Mononuclear cell (primary cell): Measurements from ENCODE around the gene IPO8. TPM values are rescaled to one million over a fixed set of nuclear protein-coding genes. Genes with fewer than 3 reads are reported as not detected.
"Not testable (repeated sequence)": the region's sequence is repeated elsewhere in the genome, so short reads cannot be mapped to it uniquely, and the experiment has no call there.

Experiments
- H3K27me3 ChIP-seq: 2 replicates; pipeline ENCODE4 v1.6.0; 2011; ENCODE audit warnings: low read length, control low read depth; ENCODE audit not compliant: insufficient read depth
- H3K4me1 ChIP-seq: 2 replicates; pipeline ENCODE4 v1.5.1; 2011; ENCODE audit warnings: mild to moderate bottlenecking, low read length, control low read depth; ENCODE audit not compliant: insufficient read depth
- H3K4me3 ChIP-seq: 2 replicates; pipeline ENCODE4 v1.5.1; 2011; ENCODE audit warnings: mild to moderate bottlenecking, low read length, moderate library complexity
- H3K9me3 ChIP-seq: 2 replicates; pipeline ENCODE4 v1.5.1; 2011; ENCODE audit warnings: low read depth, mild to moderate bottlenecking, control low read depth, low read length
- total RNA-seq: library from RNA; depleted of rRNA; stranded (reverse); fragments of >200 nt; gene quantifications from one replicate; pipeline ENCODE4 v1.2.3, GENCODE V29; 2012

IPO8 gene
- total RNA-seq, 1 donor: 13.7 TPM

- Histone ChIP-seq H3K9me3 (no peaks in the 10 kb centered on the region), H3K27me3 (no peaks in the 10 kb centered on the region), H3K4me1 (no peaks in the 10 kb centered on the region), H3K4me3 (no peak overlapping the region)
These were observed 63.9 kb downstream of the IPO8 start for GRCh38 chr12:30631740-30632139.

DNA sequence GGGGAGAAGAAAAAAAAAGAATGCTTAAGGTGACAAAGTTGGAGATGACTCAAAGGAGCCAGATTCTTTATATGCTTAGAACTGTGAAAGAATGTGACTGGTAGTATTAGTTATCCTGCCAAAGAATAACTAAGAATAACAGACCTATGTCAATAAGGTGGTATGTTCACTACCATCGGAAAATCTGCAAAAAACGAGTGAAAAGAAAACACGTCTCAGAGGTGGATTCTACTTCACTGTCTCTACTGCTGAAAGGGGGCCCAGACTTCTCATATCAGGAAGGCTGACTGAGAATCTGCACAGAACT, 64.7 kb downstream of the IPO8 start:
- Histone ChIP-seq H3K27me3 (no peaks in the 10 kb centered on the region), H3K4me1 (no peaks in the 10 kb centered on the region), H3K4me3 (no peak overlapping the region), H3K9me3 (no peaks in the 10 kb centered on the region)

- no peaks in the 10 kb centered on the region for H3K9me3 ChIP-seq
- H3K4me3 ChIP-seq: no peak overlapping the region
These were observed 65.3 kb downstream of the IPO8 start for GRCh38 chr12:30630076-30630978.

DNA sequence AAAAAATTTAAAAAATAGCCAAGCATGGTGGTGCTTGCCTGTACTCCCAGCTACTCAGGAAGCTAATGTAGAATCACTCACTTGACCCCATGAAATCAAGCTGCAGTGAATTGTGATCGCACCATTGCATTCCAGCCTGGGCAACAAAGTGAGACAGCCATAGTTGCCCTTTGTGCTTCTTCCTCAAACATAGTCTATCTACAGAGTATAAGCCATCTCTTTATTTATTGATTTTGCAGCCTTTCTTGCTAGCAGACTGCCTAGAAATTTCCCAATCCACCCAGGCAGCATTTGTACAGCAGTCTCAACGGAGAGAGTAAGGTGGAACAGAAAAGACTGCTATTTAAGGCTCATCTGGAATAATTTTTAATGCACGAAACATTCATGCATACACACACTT, 68.8 kb downstream of the IPO8 start:
- no peaks in the 10 kb centered on the region for H3K9me3 ChIP-seq
- H3K4me3 ChIP-seq: no peak overlapping the region
- no peaks in the 10 kb centered on the region for H3K4me1 ChIP-seq
- H3K27me3 ChIP-seq: no peaks in the 10 kb centered on the region

More at GRCh38 chr12:30630076-30630978, 65.3 kb downstream of the IPO8 start:
- Histone ChIP-seq H3K27me3 (no peaks in the 10 kb centered on the region), H3K4me1 (no peaks in the 10 kb centered on the region)

DNA sequence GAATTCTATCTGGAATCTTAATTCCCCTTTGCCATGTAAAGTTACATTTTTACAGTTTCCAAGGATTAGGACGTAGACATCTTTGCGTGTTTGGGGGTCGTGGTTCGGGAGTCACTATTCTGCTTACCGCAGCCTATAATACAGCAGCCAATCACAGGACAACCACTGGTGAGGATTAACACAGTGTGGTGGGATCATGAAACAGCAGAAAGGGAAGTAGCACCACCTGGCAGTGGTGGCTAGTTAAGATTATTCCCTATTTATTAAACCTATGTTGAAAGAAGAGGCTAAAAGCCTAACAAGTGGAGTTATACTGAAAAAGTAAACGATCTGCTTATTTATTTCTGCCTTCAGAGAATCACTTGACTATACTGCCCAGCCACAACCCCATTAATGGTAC, 71.7 kb downstream of the IPO8 start:
- Histone ChIP-seq H3K4me3 (no peak overlapping the region), H3K27me3 (no peaks in the 10 kb centered on the region), H3K9me3 (no peaks in the 10 kb centered on the region), H3K4me1 (no peaks in the 10 kb centered on the region)

GRCh38 chr12:30622509-30622908, 73.2 kb downstream of the IPO8 start:
- Histone ChIP-seq H3K4me1 (no peaks in the 10 kb centered on the region), H3K4me3 (no peak overlapping the region), H3K9me3 (no peaks in the 10 kb centered on the region), H3K27me3 (no peaks in the 10 kb centered on the region)

- H3K4me3 ChIP-seq, H3K4me1 ChIP-seq, H3K9me3 ChIP-seq, H3K27me3 ChIP-seq: not testable (repeated sequence)
These were observed 73.9 kb downstream of the IPO8 start for GRCh38 chr12:30621663-30622241.

DNA sequence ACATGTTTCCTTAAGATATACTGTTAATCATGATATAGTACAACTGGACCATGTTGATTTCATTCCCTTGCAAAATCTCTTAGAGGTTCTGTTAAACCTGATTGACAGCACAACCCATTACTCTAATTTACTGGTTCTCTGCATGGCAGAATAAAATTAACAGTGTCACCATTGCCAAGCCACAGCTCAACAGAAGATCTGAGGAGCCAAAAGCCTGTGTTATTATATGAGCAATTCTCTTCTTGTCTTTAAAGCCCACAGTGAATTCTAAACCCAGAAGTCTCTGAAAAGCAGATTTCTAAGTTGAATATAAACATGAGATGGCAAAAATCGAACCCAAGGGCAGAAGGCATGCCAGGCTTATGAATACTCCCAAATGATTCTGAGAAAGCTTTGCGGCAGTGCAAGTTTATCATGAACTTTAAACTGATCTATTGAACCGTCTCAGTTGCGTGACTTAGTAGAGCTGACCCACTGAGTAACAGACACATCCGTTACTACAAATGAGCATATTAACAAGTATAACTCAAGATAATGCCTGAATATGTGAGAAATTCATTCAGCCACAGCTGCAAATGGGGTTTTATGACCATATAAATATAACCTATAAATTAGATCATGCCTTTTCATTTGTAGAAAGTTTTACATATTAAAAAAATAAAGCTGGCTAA, 78.2 kb downstream of the IPO8 start:
- no peaks in the 10 kb centered on the region for H3K4me1 ChIP-seq
- no peak overlapping the region for H3K4me3 ChIP-seq
- H3K27me3 ChIP-seq: no peaks in the 10 kb centered on the region
- H3K9me3 ChIP-seq: no peaks in the 10 kb centered on the region

- no peaks in the 10 kb centered on the region for H3K9me3 ChIP-seq
- no peaks in the 10 kb centered on the region for H3K27me3 ChIP-seq
- H3K4me3 ChIP-seq: no peak overlapping the region
- no peaks in the 10 kb centered on the region for H3K4me1 ChIP-seq
These were observed 81.6 kb downstream of the IPO8 start for GRCh38 chr12:30614031-30614430.

GRCh38 chr12:30613119-30613830, 82.4 kb downstream of the IPO8 start:
- H3K27me3 ChIP-seq: no peaks in the 10 kb centered on the region
- H3K4me1 ChIP-seq: no peaks in the 10 kb centered on the region
- no peak overlapping the region for H3K4me3 ChIP-seq
- no peaks in the 10 kb centered on the region for H3K9me3 ChIP-seq

- no peaks in the 10 kb centered on the region for H3K4me1 ChIP-seq
- H3K27me3 ChIP-seq: no peaks in the 10 kb centered on the region
- H3K9me3 ChIP-seq: no peaks in the 10 kb centered on the region
- no peak overlapping the region for H3K4me3 ChIP-seq
These were observed 85.0 kb downstream of the IPO8 start for GRCh38 chr12:30610718-30611117.

GRCh38 chr12:30609819-30610218, 85.8 kb downstream of the IPO8 start:
- H3K27me3 ChIP-seq: not testable (repeated sequence)

DNA sequence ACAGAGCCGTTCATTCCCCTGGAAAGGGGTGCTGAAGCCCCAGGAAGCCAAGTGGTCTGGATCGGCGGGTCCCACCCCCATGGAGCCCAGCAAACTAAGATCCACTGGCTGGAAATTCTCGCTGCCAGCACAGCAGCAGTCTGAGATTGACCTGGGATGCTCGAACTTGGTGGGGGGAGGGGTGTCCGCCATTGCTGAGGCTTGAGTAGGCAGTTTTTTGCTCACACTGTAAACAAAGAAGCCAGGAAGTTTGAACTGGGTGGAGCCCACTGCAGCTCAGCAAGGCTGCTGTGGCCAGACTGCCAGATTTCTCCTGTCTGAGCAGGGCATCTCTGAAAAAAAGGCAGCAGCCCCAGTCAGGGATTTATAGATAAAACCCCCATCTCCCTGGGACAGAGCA, 91.4 kb downstream of the IPO8 start:
- not testable (repeated sequence) for H3K9me3 ChIP-seq, H3K4me1 ChIP-seq, H3K27me3 ChIP-seq, H3K4me3 ChIP-seq

More at GRCh38 chr12:30609819-30610218, 85.8 kb downstream of the IPO8 start:
- not testable (repeated sequence) for H3K4me3 ChIP-seq, H3K4me1 ChIP-seq, H3K9me3 ChIP-seq

GRCh38 chr12:30603129-30603528, 92.5 kb downstream of the IPO8 start:
- Histone ChIP-seq H3K4me3 (no peak overlapping the region), H3K4me1 (no peaks in the 10 kb centered on the region), H3K9me3 (peaks cover 7% of the 10 kb centered on the region), H3K27me3 (no peaks in the 10 kb centered on the region)

DNA sequence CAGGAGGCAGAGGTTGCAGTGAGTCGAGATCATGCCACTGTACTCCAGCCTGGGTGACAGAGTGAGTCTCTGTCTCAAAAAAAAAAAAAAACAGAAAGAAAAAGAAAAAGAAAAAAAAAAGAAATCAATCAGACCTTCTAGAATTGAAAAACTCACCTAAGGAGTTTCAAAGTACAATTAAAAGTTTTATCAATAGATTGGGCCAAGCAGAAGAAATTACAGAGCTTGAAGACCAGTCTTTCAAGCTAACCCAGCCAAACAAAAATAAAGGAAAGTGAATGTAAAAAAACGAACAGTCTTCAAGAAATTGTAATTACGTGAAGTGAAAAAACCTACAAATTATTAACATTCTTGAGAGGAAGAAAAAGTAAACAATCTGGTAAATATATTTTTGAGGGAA, 93.0 kb downstream of the IPO8 start:
- H3K9me3 ChIP-seq: peaks cover 7% of the 10 kb centered on the region
- no peaks in the 10 kb centered on the region for H3K4me1 ChIP-seq
- H3K27me3 ChIP-seq: no peaks in the 10 kb centered on the region
- no peak overlapping the region for H3K4me3 ChIP-seq
